ENCODE results near the gene CDH16. TPM values are rescaled to one million over a fixed set of nuclear protein-coding genes. Genes with fewer than 3 reads are reported as not detected.
A peak's percentile ranks its signal among the peaks of the same experiment; 100 is the strongest.

CDH16 gene
- total and polyA plus RNA-seq, 2 of the 13 experiments (the other 11 are each of a cell fraction or from before 2014, with no cell fraction given): 2.7 to 3.9 TPM

DNA sequence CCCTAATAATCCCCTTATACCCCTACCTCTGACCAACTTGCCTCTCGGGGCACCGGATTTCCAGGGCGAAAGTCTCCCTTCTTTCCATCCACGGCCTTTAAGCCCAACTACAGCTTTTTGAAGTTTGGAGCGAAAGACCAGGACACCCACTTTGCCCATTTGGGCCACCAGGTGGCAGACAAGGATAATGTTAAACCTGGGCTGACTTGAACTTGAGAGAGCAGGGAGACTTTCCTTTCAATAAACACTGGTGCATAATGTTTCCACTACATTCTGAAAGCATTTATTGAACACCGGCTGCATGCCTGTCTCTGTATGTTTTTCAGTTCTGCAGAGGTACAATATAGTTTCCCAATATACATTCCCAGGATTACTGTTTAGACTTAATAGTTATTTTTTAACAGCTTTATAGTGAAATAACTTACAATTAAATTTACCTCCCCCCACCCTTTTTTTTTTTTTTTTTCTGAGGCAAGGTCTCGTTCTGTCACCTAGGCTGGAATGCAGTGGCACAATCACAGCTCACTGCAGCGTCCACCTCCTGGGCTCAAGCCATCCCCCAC, 35.5 kb upstream of the CDH16 start (continued):
- TF ChIP-seq NFE2 (CRISPR knock-in tag; IDR thresholded peaks at IDR 0.05) (no peak), MEF2D (CRISPR knock-in tag; IDR thresholded peaks at IDR 0.05) (no peak), THAP11 (CRISPR knock-in tag; IDR thresholded peaks at IDR 0.05) (peak; percentile 65), HNF1B (CRISPR knock-in tag; IDR thresholded peaks at IDR 0.05) (peak; percentile 73), ZNF17 (CRISPR knock-in tag; IDR thresholded peaks at IDR 0.05) (no peak), PAXIP1 (CRISPR knock-in tag; conservative IDR thresholded peaks at IDR 0.05) (0 out of 2 replicates have a peak, but pooled peaks have one; percentile 25), ZNF75D (CRISPR knock-in tag; IDR thresholded peaks at IDR 0.05; ENCODE audit: borderline replicate concordance) (no peak), RBM22 (optimal IDR thresholded peaks at IDR 0.05; ENCODE audit: low read length) (no peak)
- TF ChIP-seq, protein P1, sequence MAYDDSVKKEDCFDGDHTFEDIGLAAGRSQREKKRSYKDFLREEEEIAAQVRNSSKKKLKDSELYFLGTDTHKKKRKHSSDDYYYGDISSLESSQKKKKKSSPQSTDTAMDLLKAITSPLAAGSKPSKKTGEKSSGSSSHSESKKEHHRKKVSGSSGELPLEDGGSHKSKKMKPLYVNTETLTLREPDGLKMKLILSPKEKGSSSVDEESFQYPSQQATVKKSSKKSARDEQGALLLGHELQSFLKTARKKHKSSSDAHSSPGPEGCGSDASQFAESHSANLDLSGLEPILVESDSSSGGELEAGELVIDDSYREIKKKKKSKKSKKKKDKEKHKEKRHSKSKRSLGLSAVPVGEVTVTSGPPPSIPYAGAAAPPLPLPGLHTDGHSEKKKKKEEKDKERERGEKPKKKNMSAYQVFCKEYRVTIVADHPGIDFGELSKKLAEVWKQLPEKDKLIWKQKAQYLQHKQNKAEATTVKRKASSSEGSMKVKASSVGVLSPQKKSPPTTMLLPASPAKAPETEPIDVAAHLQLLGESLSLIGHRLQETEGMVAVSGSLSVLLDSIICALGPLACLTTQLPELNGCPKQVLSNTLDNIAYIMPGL (CRISPR knock-in tag; IDR thresholded peaks at IDR 0.05; ENCODE audit: borderline replicate concordance in 1 of 2, low read depth in 1 of 2): peak; percentile 77 to 91; a peak in 3 of 4 replicates
- TF ChIP-seq, protein P2, sequence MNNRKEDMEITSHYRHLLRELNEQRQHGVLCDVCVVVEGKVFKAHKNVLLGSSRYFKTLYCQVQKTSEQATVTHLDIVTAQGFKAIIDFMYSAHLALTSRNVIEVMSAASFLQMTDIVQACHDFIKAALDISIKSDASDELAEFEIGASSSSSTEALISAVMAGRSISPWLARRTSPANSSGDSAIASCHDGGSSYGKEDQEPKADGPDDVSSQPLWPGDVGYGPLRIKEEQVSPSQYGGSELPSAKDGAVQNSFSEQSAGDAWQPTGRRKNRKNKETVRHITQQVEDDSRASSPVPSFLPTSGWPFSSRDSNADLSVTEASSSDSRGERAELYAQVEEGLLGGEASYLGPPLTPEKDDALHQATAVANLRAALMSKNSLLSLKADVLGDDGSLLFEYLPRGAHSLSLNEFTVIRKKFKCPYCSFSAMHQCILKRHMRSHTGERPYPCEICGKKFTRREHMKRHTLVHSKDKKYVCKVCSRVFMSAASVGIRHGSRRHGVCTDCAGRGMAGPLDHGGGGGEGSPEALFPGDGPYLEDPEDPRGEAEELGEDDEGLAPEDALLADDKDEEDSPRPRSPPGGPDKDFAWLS (CRISPR knock-in tag; IDR thresholded peaks at IDR 0.05; ENCODE audit: borderline replicate concordance): no peak

Data from HepG2 (cell line).